ENCODE measurements around the gene WRNIP1. TPM values are rescaled to one million over a fixed set of nuclear protein-coding genes. Genes with fewer than 3 reads are reported as not detected.

WRNIP1 gene
- total and polyA plus RNA-seq, 2 of the 8 experiments (the other 6 are each of a cell fraction or from before 2014, with no cell fraction given): 38.2 to 39.2 TPM

DNA sequence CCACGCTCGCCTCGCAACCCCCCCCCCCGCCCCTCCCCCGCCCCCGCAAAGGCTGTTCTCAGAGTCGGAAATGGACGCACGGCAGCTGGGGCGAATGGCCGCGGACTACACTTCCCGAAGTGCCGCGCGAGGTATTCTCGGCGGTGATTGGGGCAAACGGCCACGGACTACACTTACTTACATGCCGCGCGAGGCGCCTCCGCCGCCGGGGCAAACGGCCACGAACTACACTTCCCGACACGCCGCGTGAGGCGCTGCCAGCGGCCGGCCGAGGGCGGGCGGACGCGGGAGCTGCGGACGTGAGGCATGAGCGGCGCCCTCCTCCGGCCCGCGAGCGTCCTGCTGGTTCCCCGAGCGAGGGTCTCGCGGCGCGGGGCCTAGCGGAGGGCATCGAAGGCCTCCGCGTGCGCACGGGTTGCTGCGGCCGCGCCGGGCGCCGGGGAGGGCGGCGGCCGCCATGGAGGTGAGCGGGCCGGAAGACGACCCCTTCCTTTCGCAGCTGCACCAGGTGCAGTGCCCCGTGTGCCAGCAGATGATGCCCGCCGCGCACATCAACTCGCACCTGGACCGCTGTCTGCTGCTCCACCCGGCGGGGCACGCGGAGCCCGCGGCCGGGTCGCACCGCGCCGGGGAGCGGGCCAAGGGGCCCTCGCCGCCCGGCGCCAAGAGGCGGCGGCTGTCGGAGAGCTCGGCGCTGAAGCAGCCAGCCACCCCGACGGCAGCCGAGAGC lies at the start of gene WRNIP1 (continued):
- TF ChIP-seq, protein P1, sequence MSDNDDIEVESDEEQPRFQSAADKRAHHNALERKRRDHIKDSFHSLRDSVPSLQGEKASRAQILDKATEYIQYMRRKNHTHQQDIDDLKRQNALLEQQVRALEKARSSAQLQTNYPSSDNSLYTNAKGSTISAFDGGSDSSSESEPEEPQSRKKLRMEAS (IDR thresholded peaks at IDR 0.05): peak; percentile 90
- TF ChIP-seq GTF2F1 (IDR thresholded peaks at IDR 0.05; ENCODE audit: borderline replicate concordance, low read depth, low read length): no peak
- TF ChIP-seq TAF7 (optimal IDR thresholded peaks at IDR 0.05; ENCODE audit: borderline replicate concordance, low read depth, low read length): peak; percentile 54
- TF ChIP-seq KDM4A (IDR thresholded peaks at IDR 0.05; ENCODE audit: low read depth, low read length, severe bottlenecking): peak; percentile 82
- no peak for TF ChIP-seq BCL11A (IDR thresholded peaks at IDR 0.05; ENCODE audit: low read depth in 2 of 2, low read length in 2 of 2)
- TF ChIP-seq, protein P2, sequence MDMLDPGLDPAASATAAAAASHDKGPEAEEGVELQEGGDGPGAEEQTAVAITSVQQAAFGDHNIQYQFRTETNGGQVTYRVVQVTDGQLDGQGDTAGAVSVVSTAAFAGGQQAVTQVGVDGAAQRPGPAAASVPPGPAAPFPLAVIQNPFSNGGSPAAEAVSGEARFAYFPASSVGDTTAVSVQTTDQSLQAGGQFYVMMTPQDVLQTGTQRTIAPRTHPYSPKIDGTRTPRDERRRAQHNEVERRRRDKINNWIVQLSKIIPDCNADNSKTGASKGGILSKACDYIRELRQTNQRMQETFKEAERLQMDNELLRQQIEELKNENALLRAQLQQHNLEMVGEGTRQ (IDR thresholded peaks at IDR 0.05; ENCODE audit: low read length): no peak
- no peak for TF ChIP-seq CBX8 (IDR thresholded peaks at IDR 0.05; ENCODE audit: borderline replicate concordance, low read depth, low read length)
- TF ChIP-seq CEBPB (IDR thresholded peaks at IDR 0.05; ENCODE audit: low read depth, low read length): no peak
- peak; percentile 83 for TF ChIP-seq PHF8 (conservative IDR thresholded peaks at IDR 0.05; ENCODE audit: low read depth, low read length)
- TF ChIP-seq BRCA1 (IDR thresholded peaks at IDR 0.05; ENCODE audit: low read depth, low read length): no peak
- TF ChIP-seq SIRT6 (IDR thresholded peaks at IDR 0.05; ENCODE audit: low read length): no peak
- TF ChIP-seq TBP (IDR thresholded peaks at IDR 0.05; ENCODE audit: low read depth, low read length): no peak
- TF ChIP-seq CHD2 (IDR thresholded peaks at IDR 0.05; ENCODE audit: low read length): peak; percentile 80
- TF ChIP-seq NANOG (IDR thresholded peaks at IDR 0.05; ENCODE audit: insufficient read depth, low read depth, low read length, poor library complexity, severe bottlenecking): no peak
- peak; percentile 42; the same call in 1 of the 2 replicates for TF ChIP-seq TCF12 (IDR thresholded peaks at IDR 0.05; ENCODE audit: low read depth, low read length)
- TF ChIP-seq TEAD4 (IDR thresholded peaks at IDR 0.05; ENCODE audit: low read depth, low read length): peak; percentile 62; the same call in 1 of the 2 replicates
- TF ChIP-seq CBX5 (IDR thresholded peaks at IDR 0.05; ENCODE audit: low read depth, low read length): no peak
- TF ChIP-seq MAFK (IDR thresholded peaks at IDR 0.05; ENCODE audit: low read depth, low read length): no peak
- TF ChIP-seq HDAC6 (IDR thresholded peaks at IDR 0.05; ENCODE audit: low read depth, low read length): no peak
- TF ChIP-seq, protein P3, sequence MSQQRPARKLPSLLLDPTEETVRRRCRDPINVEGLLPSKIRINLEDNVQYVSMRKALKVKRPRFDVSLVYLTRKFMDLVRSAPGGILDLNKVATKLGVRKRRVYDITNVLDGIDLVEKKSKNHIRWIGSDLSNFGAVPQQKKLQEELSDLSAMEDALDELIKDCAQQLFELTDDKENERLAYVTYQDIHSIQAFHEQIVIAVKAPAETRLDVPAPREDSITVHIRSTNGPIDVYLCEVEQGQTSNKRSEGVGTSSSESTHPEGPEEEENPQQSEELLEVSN (IDR thresholded peaks at IDR 0.05): peak; percentile 55; the same call in 1 of the 2 replicates
- TF ChIP-seq, protein P4, sequence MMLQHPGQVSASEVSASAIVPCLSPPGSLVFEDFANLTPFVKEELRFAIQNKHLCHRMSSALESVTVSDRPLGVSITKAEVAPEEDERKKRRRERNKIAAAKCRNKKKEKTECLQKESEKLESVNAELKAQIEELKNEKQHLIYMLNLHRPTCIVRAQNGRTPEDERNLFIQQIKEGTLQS (IDR thresholded peaks at IDR 0.05; ENCODE audit: insufficient read depth, low read depth, low read length): no peak
- TF ChIP-seq SP4 (IDR thresholded peaks at IDR 0.05; ENCODE audit: low read length): no peak
- TF ChIP-seq EGR1 (IDR thresholded peaks at IDR 0.05; ENCODE audit: borderline replicate concordance, low read depth, low read length): peak; percentile 93

Measured in H1 (cell line).